ENCODE data around the gene SPDEF.
A peak's percentile ranks its signal among the peaks of the same experiment; 100 is the strongest.

Gene SPDEF

DNA sequence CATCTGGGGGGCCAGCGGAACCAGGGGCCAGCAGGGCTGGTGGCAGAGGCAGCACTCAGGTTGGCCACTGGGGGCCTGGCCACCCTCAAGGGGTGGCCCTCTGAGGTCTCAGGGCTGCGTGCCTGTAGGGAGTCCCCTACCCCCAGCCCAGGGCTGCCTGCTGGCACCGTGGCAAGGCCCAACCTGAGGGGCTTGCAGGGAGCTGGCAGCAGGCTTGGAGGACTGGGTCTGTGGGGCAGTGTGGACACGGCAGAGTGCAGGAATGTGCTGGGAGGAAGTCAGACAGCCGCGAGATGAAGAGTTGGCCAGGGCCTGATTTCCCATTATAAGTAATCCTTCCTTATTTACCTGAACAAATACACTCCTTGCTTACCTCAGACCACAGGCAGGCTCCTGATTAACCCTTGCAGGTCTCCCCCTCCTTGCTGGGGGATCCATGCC lies at the start of gene SPDEF:
Gene SPDEF, minus strand, starts transcription at position 299 of the 441 bp plus-strand sequence. CDS start 11,874 bp downstream, outside the sequence.
- DNase-seq = no peak

DNA sequence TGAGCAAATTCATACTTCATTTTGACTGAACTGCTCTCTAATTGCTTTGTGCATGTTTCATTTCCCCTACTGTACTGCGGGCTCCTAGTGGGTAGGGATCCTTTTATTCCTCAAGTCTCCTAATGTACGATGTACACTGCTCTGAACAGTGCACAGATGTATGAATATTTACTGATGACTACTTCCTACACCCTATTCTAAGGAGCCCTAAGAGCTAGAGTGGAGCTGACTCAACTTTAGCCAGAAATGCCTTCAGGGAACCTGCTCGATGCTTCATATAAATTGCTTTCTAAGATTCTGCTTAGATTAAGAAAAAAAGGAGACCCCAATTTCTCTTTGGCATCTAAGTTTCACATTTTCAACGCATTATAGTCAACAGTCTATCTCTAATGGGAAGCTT lies 47.6 kb upstream of the SPDEF start:
- no peak for DNase-seq

DNA sequence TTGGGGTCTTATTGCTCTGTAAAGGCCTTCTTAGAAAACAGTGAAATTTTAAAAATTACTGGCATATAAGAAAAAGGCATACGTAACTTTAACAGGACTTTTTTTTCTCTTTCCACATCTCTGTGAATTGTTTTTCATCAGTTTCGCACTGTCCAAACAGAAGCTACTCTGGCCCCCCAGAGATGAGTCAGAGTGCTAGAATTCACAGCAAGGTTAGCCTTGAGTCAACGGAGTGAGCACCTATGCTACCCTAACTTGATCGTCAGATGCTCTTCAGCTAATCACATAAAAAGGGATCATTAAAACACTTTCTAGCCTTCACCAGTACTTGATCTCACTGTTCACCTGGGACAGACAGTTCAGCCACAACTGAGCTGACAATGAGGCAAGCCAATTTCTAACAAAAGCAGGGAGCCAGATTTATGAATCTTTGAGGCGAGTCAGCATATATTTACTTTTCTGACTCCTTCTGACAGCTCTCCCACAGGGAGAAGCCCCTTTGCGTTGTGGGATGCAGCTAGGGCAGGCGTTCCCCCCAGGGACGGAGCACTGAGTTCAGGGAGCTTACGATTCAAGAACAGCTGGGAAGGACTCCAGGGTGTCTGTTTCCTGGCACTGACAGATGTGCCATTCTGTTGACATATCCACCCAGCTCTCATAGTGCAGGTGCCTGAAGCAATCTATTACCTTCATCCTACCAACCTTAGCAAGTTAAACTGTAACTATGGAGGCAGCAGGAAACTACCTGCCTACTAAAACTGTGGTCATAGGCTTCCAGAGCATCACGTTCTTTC lies 46.4 kb upstream of the SPDEF start:
- peak; percentile 41 for DNase-seq

- DNase-seq = peak; percentile 76
These were observed 45.6 kb upstream of the SPDEF start for GRCh38 chr6:34601706-34602105.

DNA sequence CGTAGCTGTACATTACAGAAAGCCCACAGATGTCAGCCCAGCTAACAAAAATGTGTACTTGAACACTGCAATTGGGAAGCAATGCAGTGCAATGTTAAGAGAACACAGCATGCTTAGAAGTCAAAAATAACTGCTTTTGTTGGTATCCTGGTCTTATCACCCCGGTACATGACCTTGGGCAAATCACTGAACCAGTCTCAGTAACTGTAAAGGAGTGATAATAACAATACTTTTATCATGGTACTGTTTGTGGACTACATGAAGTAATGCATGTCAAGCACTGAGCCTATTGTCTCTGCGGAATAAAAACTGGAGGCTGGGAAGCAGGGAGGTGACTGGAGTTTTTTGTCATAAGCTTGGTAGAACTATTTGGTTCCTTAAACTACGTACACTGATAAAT lies 44.7 kb upstream of the SPDEF start:
- DNase-seq = no peak

GRCh38 chr6:34600101-34600500 lies 44.0 kb upstream of the SPDEF start:
- no peak for DNase-seq

- DNase-seq = no peak
These were observed 42.6 kb upstream of the SPDEF start for GRCh38 chr6:34598712-34599111.

- no peak for DNase-seq
These were observed 41.6 kb upstream of the SPDEF start for GRCh38 chr6:34597605-34598353.

DNA sequence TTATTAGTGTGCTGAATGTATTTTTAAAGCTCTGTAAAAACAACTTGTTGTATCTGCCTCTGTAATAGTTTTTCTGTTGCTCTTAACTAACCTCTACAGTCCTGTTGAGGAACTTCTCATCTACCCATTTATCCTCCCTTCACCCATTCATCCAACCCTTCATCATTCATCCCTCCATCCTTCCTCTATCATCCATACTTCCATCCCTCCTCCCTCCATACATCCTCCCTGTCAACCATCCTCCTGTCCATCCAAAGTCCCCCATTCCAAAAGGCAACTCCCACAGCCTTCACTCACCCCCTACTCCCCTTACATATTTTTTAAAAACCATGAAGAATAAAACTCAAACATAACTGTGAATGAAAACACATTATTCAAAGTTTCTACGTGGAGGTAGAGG lies 40.7 kb upstream of the SPDEF start:
- no peak for DNase-seq

- no peak for DNase-seq
These were observed 39.4 kb upstream of the SPDEF start for GRCh38 chr6:34595332-34596184.

DNA sequence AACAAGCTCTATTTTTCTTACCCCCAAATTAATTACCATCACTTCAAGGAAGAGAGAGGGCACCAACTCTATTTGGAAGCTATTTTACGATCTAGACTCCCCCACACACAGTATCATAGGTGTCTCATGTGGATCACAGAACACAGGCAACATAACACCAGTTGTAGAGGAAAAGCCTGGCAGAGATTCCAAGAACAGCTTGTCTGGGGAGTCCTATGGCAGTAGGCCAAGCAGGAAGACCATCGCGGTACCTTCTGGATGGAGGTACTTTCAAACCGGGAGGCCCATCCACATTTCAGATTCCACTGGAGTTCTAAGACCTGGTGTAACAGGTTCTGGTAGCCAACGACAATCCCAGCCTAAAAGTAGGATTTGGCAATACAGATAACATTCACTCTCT lies 37.6 kb upstream of the SPDEF start:
- DNase-seq = peak; percentile 62

DNA sequence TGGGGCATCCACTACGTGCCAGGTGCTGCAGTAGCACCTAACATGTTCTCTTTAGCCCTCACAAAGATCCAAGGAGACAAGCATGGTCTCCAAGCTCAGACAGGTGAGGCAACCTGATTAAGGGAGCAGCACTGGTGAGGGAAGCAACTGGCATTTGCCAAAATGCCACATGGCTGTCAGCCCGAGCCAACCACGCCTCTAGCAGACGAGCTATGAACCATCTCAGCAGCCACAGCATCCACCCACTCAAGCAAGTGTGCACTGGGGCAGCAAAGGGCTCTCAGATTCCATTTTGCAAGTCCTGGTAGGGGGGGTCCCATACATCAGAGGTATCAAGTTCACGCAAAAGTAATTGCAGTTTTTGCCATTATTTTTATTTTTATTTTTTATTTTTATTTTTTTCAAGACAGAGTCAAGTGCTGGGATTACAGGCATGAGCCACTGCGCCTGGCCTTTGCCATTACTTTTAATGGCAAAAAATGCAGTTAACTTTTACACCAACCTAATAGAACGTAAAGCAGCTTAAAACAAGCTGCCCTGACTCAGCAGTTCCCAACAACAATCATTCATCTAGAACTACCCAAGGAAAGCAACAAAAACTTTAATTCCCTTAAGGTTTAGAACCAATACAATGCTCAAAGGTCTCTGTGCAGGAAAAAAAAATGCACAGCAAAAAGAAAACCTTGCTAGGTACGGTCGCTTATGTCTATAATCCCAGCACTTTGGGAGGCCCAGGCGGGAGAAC lies 36.3 kb upstream of the SPDEF start:
- DNase-seq = no peak

- DNase-seq = no peak
These were observed 33.6 kb upstream of the SPDEF start for GRCh38 chr6:34589691-34590090.

DNA sequence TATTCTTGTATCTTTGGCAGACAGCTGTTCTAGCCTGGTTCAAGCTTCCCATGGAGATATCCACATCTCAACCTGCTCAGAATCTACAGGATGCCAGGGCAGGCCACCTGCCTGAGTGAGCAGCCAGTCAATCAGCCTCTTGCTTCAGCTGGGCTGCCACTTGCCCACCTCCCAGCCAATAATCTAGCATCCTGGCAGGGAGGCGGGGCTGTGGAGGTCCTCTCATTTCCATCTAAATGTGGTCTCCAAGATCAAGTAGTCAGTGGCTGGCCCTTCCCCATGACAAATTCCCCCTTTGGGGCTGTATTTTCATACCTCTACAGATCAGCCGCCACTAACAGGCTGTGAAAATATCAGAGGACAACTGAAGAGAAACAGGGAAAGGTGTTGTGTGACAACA lies 33.0 kb upstream of the SPDEF start:
- DNase-seq = no peak

- DNase-seq = no peak
These were observed 31.7 kb upstream of the SPDEF start for GRCh38 chr6:34587851-34588250.

DNA sequence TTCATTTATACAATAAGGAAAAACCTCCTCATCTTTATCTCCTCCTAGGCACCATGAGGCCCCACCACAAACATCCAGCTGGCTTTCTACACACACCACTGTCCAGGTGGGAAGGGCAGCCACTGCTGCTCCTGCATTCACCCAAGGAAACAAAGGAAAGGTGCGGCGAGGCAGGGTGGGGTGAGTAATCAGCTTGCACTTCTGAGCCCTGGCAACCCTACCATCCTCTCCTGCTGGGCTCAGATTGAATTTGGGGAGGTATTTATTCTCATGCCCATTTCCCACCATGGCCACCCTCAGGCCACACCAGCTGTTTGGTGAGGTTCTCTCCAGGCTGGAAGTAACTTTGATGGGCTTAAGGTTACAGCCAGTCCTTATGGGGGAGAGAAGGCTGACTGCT lies 31.2 kb upstream of the SPDEF start:
- no peak for DNase-seq

DNA sequence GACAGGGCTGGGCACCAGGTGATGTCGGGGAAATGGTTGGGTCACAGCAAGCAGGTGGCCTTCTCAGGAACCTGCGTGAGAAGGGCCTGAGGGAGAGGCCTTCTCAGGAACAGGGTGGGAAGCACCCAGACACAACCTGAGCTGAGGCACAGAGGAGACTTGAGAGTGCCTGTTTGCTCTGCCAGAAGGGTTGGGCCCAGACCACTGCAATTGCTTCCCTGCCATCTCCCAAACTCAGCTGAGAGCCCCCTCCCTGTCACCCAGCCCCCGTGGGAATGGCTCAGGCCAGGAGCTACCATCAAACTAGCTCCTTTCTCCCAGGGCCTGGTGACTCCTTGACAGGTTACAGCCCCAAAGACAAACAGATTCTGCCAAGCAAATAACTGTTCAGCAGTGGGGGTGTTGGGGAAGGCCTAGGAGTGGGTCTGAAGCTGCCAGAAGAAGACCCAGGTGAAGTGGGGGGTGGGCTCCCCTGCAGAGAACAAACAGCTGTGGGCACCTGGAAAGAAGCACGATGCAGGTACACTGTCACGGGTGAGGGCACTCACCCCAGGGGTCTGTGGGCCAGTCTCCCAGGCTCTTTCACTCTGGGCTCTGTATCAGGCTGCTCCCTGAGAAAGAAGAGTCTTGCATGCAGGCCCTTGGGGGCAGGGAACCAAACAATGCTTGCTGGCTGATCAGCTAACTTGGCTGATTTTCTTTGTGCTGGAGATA lies 30.4 kb upstream of the SPDEF start:
- no peak for DNase-seq

- DNase-seq = no peak
These were observed 29.5 kb upstream of the SPDEF start for GRCh38 chr6:34585512-34586061.

DNA sequence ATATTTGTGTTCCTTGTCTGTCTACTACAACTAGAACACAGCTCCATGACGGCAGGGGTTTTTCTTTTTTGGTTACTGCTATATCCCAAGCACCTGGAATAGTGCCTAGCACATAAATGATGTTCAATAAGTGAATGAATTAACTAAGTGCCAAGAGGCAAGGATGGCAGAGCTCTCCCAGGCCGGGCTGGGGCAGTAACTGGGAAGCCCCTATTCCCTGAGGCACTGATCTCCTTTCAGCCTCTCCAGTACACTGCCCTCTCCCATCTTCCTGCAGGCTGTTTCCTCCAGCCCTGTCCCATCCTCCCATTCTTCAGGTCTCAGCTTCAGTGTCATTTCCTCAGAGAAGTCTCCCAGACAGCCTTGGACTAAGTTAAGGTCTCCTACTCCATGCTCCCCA lies 29.0 kb upstream of the SPDEF start:
- DNase-seq = no peak

DNA sequence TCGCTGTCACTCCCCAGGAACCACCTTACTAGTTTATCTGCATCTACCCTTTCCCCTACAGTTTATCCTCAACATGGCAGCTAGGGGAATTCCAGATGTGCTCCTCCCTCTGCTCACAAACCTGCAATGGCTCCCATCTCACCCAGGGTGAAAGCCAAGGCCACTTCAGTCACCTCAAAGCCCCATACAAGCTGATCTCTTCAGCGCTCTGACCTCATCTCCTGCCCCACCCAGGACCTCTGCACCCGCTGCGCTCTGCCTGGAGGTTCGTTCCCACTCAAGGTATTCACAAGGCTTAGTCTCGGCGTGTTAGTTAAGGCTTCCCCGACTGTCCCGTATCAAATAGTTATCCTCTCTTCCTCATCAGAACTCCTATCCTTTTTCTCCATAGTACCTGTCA lies 28.6 kb upstream of the SPDEF start:
- DNase-seq = no peak

- no peak for DNase-seq
These were observed 27.9 kb upstream of the SPDEF start for GRCh38 chr6:34583861-34584604.

Measured in NCI-H446 treated with DMSO at 0.1 percent for 48 hours (cell line).